ENCODE results near the gene RET.

Gene RET

GRCh38 chr10:43173120-43173519 lies 96.3 kb downstream of the RET start:
- DNase-seq: no peak

GRCh38 chr10:43174969-43175368 lies 98.1 kb downstream of the RET start:
- no peak for DNase-seq

- DNase-seq: no peak
Observed at GRCh38 chr10:43176271-43176670, 99.4 kb downstream of the RET start.

DNA sequence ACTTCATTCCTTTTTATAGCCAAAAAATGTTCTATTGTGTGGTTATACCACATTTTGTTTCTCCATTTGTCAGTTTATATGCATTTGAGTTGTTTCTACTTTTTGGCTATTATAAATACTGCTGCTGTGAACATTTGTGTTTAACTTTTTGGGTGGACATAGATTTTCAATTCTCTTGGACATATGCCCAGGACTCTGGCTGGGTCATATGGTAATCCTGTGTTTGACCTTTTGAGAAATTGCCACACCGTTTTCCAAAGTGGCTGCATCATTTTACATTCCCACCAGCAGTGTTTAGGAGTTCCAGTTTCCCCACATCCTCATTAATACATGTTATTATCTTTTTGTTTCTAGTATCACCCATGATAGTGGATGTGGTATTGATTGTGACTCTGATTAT lies 100.7 kb downstream of the RET start:
- no peak for DNase-seq
